NCI-H1417 (cell line): ENCODE measurements around the gene PTGR1.
A peak's percentile ranks its signal among the peaks of the same experiment; 100 is the strongest.

Experiments used
- DNase-seq, 3 experiments: peaks; one replicate each; lab custom pipeline; 2025; lab: John Stamatoyannopoulos, UW

PTGR1 gene

DNA sequence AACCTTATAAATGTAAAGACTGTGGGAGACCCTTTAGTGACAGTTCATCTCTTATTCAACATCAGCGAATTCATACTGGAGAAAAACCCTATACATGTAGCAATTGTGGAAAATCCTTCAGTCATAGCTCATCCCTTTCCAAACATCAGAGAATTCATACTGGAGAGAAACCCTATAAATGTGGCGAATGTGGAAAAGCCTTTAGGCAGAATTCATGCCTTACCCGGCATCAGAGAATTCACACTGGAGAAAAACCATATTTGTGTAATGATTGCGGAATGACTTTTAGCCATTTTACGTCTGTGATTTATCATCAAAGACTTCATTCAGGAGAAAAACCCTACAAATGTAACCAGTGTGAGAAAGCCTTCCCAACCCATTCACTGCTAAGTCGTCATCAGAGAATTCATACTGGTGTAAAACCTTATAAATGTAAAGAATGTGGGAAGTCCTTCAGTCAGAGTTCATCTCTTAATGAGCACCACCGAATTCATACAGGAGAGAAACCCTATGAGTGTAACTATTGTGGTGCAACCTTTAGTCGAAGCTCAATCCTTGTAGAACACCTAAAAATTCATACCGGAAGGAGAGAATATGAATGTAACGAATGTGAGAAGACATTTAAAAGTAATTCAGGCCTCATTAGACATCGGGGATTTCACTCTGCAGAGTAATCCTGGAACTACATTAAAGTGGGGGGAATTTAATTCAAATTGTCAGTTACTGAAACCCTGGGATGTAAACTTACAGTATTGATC, 56.8 kb downstream of the PTGR1 start:
- no peak for DNase-seq

DNA sequence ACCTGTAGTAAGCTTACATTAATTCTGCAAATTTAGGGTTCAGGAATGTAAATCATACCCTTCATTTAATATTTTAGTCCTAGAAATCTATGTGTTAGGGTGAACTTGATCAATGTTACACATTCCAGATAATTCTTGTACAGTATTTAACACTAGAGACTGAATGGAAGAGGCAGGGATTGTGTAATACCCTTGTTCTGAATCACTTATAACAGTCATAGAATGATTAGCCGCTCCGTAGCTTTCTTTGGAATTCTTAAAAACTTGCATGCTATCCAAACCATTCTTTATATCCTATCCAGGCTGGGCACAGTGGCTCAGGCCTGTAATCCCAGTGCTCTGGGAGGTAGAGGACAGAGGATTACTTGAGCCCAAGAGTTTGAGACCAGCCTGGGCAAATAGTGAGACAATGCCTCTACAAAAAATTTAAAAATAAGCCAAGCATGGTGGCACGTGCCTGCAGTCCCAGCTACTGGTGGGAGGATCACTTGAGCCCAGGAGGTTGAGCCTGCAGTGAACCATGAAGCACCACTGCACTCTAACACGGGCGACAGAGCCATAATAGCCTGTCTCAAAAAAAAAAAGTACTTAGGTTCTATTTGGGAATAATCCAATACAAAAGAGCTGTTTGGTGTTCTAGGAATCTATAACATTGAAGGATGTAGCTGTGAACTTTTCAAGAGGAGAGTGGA, 66.2 kb downstream of the PTGR1 start:
- DNase-seq = no peak

DNA sequence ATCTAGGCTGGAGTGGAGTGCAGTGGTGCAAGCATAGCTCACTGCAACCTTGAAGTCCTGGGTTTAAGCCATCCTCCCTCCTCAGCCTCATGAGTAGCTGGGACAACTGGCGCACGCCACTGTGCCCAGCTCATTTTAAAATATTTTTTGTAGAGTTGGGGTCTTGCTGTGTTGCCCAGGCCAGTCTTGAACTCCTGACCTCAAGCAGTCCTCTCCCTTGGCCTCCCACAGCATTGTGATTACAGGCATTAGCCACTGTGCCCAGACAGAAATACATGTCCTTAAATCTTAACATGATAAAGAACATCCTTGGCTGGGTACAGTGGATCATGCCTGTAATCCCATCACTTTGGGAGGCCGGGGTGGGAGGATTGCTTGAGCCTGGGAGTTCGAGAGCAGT, 67.7 kb downstream of the PTGR1 start:
- DNase-seq = no peak

DNA sequence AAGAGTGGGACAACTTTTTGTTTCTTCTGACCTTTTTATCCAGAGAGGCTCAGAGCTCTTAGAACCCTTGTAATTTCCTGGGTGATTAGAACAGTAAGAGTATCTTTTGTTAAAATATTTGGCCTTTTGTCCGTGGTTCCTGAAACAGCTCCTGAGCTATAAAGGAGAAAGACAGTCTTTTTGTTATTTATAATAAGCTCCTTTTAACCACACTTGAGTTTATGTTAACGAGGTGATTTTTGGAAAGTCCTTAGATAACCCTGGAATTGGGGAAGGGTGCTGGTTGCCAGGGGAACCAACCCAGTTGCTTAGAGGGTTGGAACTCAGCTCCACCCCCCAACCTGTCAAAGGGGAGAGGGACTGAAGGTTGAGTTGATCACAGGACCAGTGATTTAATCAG, 69.7 kb downstream of the PTGR1 start:
- no peak for DNase-seq

DNA sequence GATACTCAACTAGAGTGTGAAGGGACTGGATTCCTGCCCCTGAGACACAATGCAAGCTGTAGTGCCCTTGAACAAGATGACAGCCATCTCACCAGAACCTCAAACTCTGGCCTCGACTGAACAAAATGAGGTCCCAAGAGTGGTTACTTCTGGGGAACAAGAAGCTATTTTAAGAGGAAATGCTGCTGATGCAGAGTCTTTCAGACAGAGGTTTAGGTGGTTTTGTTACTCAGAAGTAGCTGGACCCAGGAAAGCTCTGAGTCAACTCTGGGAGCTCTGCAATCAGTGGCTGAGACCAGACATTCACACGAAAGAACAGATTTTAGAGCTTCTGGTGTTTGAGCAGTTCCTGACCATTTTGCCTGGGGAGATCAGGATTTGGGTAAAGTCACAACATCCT, 72.1 kb downstream of the PTGR1 start:
- no peak for DNase-seq

DNA sequence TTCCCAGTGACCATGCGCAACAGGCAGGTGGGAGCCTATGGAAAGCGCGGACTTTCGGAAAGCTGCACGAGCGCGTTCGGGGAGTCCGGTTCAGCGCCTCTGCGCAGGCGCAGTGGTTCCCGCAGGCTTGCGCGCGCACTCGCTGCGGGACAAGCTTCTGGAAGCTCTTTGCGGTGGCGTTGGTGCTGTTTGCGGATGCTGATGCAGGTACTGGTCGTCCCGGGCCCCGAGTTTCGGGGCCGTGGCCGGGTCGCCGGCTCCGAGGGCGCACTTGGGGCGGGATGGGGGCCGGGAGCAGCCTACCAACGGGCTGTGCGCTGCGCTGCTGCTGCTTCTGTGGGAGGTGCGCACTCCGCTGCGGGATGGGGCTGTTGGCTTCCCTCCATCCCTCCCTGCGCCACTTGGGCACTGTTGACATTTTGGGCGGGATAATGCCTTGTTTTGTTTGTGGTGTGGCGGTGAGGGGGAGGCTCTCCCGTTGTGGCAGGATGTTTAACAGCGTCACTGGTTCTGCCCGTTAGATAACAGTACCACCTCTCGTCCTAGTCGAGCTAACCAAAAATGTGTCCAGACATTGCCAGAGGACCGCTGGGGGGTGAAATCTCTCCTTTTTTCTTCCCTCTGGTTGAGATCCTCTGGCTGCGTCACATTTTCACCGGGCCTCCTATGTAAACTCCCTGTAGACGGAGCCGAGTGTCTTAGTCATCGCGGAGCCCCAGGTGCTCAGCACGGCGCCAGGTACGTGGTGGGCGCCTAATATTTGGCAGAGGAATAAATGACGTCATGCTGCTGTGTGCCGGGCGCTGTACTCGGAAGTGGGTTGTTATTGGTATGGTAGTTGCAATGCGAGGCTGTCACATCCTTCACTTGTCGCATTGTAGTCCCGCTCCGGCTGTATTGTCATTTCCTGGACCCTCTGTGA, 74.1 kb downstream of the PTGR1 start, which contains the start of gene ZNF483:
ZNF483 (plus strand) TSS at position 124 of the 922 bp plus-strand sequence. CDS start 2,217 bp downstream, outside the sequence.
- DNase-seq = peak; percentile 65 to 98 (median 94)

DNA sequence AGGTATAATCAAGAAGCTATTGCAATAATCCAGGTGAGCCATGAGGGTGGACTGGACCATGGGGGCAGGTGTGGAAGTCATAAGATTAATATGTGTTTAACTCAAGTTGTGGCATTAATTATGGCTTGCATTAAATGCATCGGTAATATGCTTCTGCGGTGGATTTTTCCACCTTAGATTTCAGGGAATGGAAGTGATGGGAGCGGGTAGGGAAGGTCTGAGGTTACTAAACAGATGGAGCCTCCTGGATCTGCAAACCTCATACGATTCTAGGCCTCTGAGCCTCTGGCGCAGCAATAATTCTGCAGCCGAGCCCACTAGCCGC, 74.8 kb downstream of the PTGR1 start:
- DNase-seq = no peak

DNA sequence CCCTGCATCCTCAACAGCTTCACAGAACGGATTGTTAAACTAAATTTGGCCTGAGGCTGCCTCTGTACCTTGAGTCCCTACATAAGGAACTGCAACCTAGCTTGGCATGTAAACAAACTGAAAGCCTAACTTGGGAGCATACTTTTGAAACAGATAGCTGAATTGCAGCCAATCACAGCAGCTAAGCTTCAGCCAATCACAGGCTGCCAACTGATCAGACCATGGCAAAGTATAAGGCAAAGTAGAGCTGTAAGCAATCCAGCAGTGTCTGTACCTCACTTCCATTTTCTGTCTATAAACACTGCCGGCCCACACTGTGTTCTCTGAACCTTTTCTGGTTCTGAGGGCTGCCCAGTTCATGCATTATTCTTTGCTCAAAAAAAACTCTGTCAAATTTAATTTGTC, 83.4 kb downstream of the PTGR1 start:
- no peak for DNase-seq

DNA sequence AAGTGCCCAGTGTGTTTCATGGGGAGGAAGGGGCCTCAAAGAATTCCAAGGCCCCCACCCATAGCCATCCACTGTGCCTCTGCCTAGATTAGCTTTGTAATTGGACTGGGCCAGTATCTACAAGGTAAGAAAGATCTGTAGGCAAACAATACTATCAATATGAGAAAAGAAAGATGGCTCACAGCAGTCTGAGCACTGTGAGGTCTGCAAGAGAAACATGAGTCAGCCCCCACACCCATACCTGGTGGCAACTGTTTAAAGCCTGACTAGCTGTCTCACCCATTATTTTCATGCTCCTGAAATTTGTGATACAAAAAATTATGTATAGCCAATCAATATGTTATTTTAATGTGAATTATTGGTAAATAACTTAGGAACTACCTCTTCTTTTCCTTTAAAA, 84.5 kb downstream of the PTGR1 start:
- no peak for DNase-seq
